SU-DHL-6 (cell line): ENCODE results near the gene EFCAB6.

Experiments used
- H2AFZ ChIP-seq: fragments of 200-600 bp; sonication (generic); 2 replicates; pipeline ENCODE4 v1.6.1; 2014; ENCODE audit warnings: low read depth, mild to moderate bottlenecking, moderate library complexity, mixed read lengths, antibody characterized with exemption, low read length; ENCODE audit not compliant: severe bottlenecking
- H3F3A ChIP-seq: fragments of 200-600 bp; shearing (Covaris generic); 2 replicates; pipeline ENCODE4 v1.6.0; 2016; ENCODE audit warnings: antibody characterized with exemption, mild to moderate bottlenecking; ENCODE audit not compliant: insufficient read depth
- H3K27ac ChIP-seq: fragments of 200-600 bp; sonication (generic); 2 replicates; pipeline ENCODE4 v1.5.1; 2016; ENCODE audit warnings: low read depth, mild to moderate bottlenecking, low read length, moderate library complexity, mixed read lengths
- H3K27me3 ChIP-seq: fragments of 200-600 bp; sonication (generic), shearing (Covaris generic); 2 replicates; pipeline ENCODE4 v1.6.0; 2014; ENCODE audit warnings: mild to moderate bottlenecking, low read length
- H3K36me3 ChIP-seq: fragments of 200-600 bp; sonication (generic); 2 replicates; pipeline ENCODE4 v1.6.1; 2014; ENCODE audit warnings: mild to moderate bottlenecking, low read length, mixed read lengths
- H3K4me2 ChIP-seq: fragments of 300-600, 200-600 bp; shearing (Covaris generic), sonication (generic); 2 replicates; pipeline ENCODE4 v1.6.0; 2014; ENCODE audit warnings: low read length, low read depth, mild to moderate bottlenecking; ENCODE audit not compliant: poor library complexity, severe bottlenecking
- H3K4me3 ChIP-seq: fragments of 200-600 bp; sonication (generic); 2 replicates; pipeline ENCODE4 v1.5.1; 2014; ENCODE audit warnings: antibody characterized with exemption, low read length, mild to moderate bottlenecking, mixed read lengths; ENCODE audit not compliant: insufficient read depth, poor library complexity, severe bottlenecking
- H3K79me2 ChIP-seq: fragments of 200-600 bp; sonication (generic); 2 replicates; pipeline ENCODE4 v1.6.1; 2014; ENCODE audit warnings: mild to moderate bottlenecking, low read length, moderate library complexity; ENCODE audit not compliant: insufficient read depth
- H3K9ac ChIP-seq: fragments of 200-600 bp; sonication (generic); 2 replicates; pipeline ENCODE4 v1.7.0; 2014; ENCODE audit warnings: mild to moderate bottlenecking, low read length
- H3K9me2 ChIP-seq: fragments of 200-600 bp; sonication (generic); replicated peaks from 2 replicates; pipeline ENCODE4 v1.6.1; 2014; ENCODE audit warnings: low read length; ENCODE audit not compliant: insufficient read depth
- H3K9me3 ChIP-seq: fragments of 200-600 bp; sonication (generic); 2 replicates; pipeline ENCODE4 v1.6.1; 2014; ENCODE audit warnings: low read length, mixed read lengths; ENCODE audit not compliant: insufficient read depth
- H4K20me1 ChIP-seq: fragments of 200-600 bp; sonication (generic); 2 replicates; pipeline ENCODE4 v1.6.1; 2014; ENCODE audit warnings: low read depth, mild to moderate bottlenecking, antibody characterized with exemption, low read length, moderate library complexity, mixed read lengths
- EZH2phosphoT487 ChIP-seq: fragments of 200-600 bp; sonication (generic), shearing (Covaris generic); conservative IDR thresholded peaks from 2 replicates; pipeline ENCODE4 v1.6.1; 2018; ENCODE audit warnings: mild to moderate bottlenecking, antibody characterized with exemption, low read length, moderate library complexity, mixed read lengths
- TF ChIP-seq, protein P1 (sequence below): fragments of 200-600 bp; sonication (generic); IDR thresholded peaks from one replicate; pipeline ENCODE4 v1.5.1; 2017; ENCODE audit warnings: antibody characterized with exemption, mild to moderate bottlenecking, low read length, moderate library complexity; ENCODE audit not compliant: insufficient read depth, poor library complexity, severe bottlenecking

Gene EFCAB6

DNA sequence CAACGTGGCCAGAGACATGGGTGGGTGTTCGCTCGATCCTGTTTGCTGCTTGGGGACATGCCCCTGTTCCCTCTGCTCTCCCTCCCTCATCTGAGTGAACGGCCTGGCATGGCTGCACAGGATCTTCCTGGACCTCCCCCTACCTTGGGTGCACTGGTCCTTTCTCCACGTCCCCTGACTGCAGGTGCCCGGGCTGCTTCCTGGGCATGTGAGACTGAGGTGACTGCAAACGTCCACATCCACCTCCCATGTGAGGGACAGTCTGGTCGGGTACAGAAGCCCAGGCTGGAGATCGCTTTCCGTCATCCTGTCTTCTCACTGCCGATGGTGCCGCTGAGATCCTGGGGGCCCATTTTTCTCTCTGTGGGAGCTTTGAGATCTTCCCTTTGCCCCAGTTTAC, 38.4 kb upstream of the EFCAB6 start:
- H3K9me3 ChIP-seq: no peaks in the 10 kb centered on the region
- no peak overlapping the region for H3K27ac ChIP-seq
- TF ChIP-seq, protein P1, sequence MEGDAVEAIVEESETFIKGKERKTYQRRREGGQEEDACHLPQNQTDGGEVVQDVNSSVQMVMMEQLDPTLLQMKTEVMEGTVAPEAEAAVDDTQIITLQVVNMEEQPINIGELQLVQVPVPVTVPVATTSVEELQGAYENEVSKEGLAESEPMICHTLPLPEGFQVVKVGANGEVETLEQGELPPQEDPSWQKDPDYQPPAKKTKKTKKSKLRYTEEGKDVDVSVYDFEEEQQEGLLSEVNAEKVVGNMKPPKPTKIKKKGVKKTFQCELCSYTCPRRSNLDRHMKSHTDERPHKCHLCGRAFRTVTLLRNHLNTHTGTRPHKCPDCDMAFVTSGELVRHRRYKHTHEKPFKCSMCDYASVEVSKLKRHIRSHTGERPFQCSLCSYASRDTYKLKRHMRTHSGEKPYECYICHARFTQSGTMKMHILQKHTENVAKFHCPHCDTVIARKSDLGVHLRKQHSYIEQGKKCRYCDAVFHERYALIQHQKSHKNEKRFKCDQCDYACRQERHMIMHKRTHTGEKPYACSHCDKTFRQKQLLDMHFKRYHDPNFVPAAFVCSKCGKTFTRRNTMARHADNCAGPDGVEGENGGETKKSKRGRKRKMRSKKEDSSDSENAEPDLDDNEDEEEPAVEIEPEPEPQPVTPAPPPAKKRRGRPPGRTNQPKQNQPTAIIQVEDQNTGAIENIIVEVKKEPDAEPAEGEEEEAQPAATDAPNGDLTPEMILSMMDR: no peak
- no peak for TF ChIP-seq EZH2phosphoT487
- H3K36me3 ChIP-seq: no peaks in the 10 kb centered on the region
- H3F3A ChIP-seq: no peaks in the 10 kb centered on the region
- H2AFZ ChIP-seq: no peak overlapping the region
- H3K9me2 ChIP-seq: no peaks in the 10 kb centered on the region
- H3K9ac ChIP-seq: no peak overlapping the region
- H3K27me3 ChIP-seq: no peaks in the 10 kb centered on the region
- no peaks in the 10 kb centered on the region for H3K79me2 ChIP-seq
- H4K20me1 ChIP-seq: no peaks in the 10 kb centered on the region
- no peak overlapping the region for H3K4me2 ChIP-seq
- no peak overlapping the region for H3K4me3 ChIP-seq

DNA sequence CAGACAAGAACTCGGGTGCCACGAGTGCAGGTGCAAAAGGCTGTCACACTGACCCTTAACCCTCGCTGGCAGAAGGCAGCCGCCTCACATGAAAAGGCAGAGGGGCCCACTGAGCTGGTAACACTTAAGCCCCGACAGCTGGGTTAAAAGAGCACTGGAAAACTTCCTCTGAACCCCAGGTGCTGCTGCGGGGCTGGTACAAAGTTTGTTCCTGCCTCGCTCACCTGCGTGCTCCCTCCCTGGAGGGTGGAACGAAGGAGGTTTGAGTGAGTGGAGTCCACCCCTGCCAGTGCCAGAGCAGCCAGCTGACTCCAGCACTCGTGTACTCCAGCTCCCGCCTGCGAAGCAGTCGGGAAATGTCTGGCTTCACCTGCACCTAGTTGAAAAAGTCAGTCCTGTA, 37.6 kb upstream of the EFCAB6 start:
- H4K20me1 ChIP-seq: no peaks in the 10 kb centered on the region

DNA sequence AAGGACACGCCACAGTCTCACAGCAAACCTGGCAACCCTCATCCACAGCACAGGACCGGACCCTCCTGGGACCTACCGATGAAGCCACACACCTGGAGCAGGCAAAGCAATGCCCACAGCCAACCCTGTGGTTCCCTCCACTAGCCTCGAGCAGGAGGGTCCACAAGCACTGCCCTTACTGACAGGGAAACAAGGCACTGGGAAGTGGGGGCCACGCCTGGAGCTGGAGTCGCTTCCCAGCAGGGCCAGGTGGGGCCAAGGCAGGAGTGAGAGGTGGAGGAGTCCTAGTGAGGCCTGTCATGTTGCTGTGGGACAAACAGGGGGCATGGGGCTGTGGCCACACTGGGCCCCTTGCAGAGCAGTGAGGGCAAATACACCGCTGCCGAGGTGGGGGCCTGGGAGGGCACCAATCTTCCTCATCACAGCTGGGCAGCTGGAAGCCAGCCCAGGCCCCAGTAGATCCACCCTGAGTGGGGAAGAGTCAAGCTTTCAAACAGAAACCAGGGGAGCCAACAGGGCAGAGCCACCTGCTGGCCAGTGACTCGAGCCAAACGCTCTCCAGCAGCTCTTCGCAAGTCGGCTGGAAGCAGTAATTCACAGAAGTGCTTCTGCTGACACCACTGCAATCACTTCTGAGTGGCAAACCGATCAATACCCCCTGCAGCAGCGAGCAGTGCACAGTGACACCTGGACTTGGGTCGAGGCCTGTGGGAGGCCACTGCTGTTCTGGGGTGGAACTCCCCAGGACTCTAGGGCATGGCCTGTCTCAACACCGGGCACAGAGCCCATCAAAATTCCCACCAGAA, 36.5 kb upstream of the EFCAB6 start:
- Histone ChIP-seq H3K9ac (no peak overlapping the region), H3F3A (no peaks in the 10 kb centered on the region), H4K20me1 (no peaks in the 10 kb centered on the region), H3K79me2 (no peaks in the 10 kb centered on the region), H3K9me3 (no peaks in the 10 kb centered on the region), H3K4me2 (no peak overlapping the region), H3K9me2 (no peaks in the 10 kb centered on the region), H3K27ac (no peak overlapping the region), H3K4me3 (no peak overlapping the region), H3K27me3 (no peaks in the 10 kb centered on the region), H2AFZ (no peak overlapping the region), H3K36me3 (no peaks in the 10 kb centered on the region)
- no peak for TF ChIP-seq EZH2phosphoT487
- TF ChIP-seq, protein P1: no peak

More for the DNA sequence above, 37.6 kb upstream of the EFCAB6 start:
- H3K4me2 ChIP-seq: no peak overlapping the region
- no peak overlapping the region for H3K9ac ChIP-seq
- H3K79me2 ChIP-seq: no peaks in the 10 kb centered on the region
- no peaks in the 10 kb centered on the region for H3F3A ChIP-seq
- no peaks in the 10 kb centered on the region for H3K36me3 ChIP-seq
- no peak overlapping the region for H3K27ac ChIP-seq
- TF ChIP-seq, protein P1: no peak
- TF ChIP-seq EZH2phosphoT487: no peak
- H2AFZ ChIP-seq: no peak overlapping the region
- no peaks in the 10 kb centered on the region for H3K9me3 ChIP-seq
- no peaks in the 10 kb centered on the region for H3K27me3 ChIP-seq
- no peak overlapping the region for H3K4me3 ChIP-seq
- no peaks in the 10 kb centered on the region for H3K9me2 ChIP-seq
